ENCODE measurements around the gene SIAH1. TPM values are rescaled to one million over a fixed set of nuclear protein-coding genes. Genes with fewer than 3 reads are reported as not detected.

The SIAH1 gene
- polyA plus RNA-seq, 1 experiment, result 21.6 TPM

GRCh38 chr16:48361540-48362144, 23.6 kb downstream of the SIAH1 start:
- H3K4me3 ChIP-seq (ENCODE audit: low read depth, low read length), result no peak overlapping the region
- no peaks in the 10 kb centered on the region for H3K9me3 ChIP-seq (ENCODE audit: control insufficient read depth, insufficient read depth, low read length)
- H3K27me3 ChIP-seq (ENCODE audit: control insufficient read depth, insufficient read depth, low read length), result no peaks in the 10 kb centered on the region
- CTCF ChIA-PET, result interaction anchor here (1.0 to 3.0 kb wide), 4 partner anchors 7 to 269 kb away, joined by 5 to 21 read pairs (median 6); no protein-coding TSS in a partner anchor
- POLR2A ChIA-PET, result no interaction called here
- no peak overlapping the region for H3K27ac ChIP-seq (ENCODE audit: low read depth, low read length)
- TF ChIP-seq CTCF (IDR thresholded peaks at IDR 0.05; ENCODE audit: low read depth, low read length), result no peak
- DNase-seq (ENCODE audit: low read depth, low spot score), result no peak

- DNase-seq (ENCODE audit: low read depth, low spot score), result no peak
- ChIA-PET CTCF (interaction anchor here (1.0 to 3.0 kb wide), 2 partner anchors 262 to 269 kb away, joined by 4 to 21 read pairs; no protein-coding TSS in a partner anchor), POLR2A (no interaction called here)
- H3K4me3 ChIP-seq (ENCODE audit: low read depth, low read length), result no peak overlapping the region
- H3K27ac ChIP-seq (ENCODE audit: low read depth, low read length), result no peak overlapping the region
- no peak for TF ChIP-seq CTCF (IDR thresholded peaks at IDR 0.05; ENCODE audit: low read depth, low read length)
- H3K27me3 ChIP-seq (ENCODE audit: control insufficient read depth, insufficient read depth, low read length), result no peaks in the 10 kb centered on the region
- no peaks in the 10 kb centered on the region for H3K9me3 ChIP-seq (ENCODE audit: control insufficient read depth, insufficient read depth, low read length)
Observed at GRCh38 chr16:48361012-48361411, 24.2 kb downstream of the SIAH1 start.

- POLR2A ChIA-PET, result no interaction called here
- CTCF ChIA-PET, result interaction anchor here (0.9 to 3.0 kb wide), 3 partner anchors 263 to 271 kb away, joined by 4 to 21 read pairs (median 4); no protein-coding TSS in a partner anchor
Observed at GRCh38 chr16:48359983-48360382, 25.2 kb downstream of the SIAH1 start.

GRCh38 chr16:48358419-48358818, 26.8 kb downstream of the SIAH1 start:
- Histone ChIP-seq H3K9me3 (ENCODE audit: control insufficient read depth, insufficient read depth, low read length) (no peaks in the 10 kb centered on the region), H3K27me3 (ENCODE audit: control insufficient read depth, insufficient read depth, low read length) (no peaks in the 10 kb centered on the region), H3K27ac (ENCODE audit: low read depth, low read length) (no peak overlapping the region), H3K4me3 (ENCODE audit: low read depth, low read length) (no peak overlapping the region)
- no peak for TF ChIP-seq CTCF (IDR thresholded peaks at IDR 0.05; ENCODE audit: low read depth, low read length)
- DNase-seq (ENCODE audit: low read depth, low spot score), result no peak
- ChIA-PET POLR2A (no interaction called here), CTCF (interaction anchor here (1.2 to 10.7 kb wide), 3 partner anchors 11 to 272 kb away, joined by 3 to 173 read pairs (median 6); no protein-coding TSS in a partner anchor)

More at GRCh38 chr16:48359983-48360382, 25.2 kb downstream of the SIAH1 start:
- no peak for TF ChIP-seq CTCF (IDR thresholded peaks at IDR 0.05; ENCODE audit: low read depth, low read length)
- H3K4me3 ChIP-seq (ENCODE audit: low read depth, low read length), result no peak overlapping the region
- no peak overlapping the region for H3K27ac ChIP-seq (ENCODE audit: low read depth, low read length)
- H3K27me3 ChIP-seq (ENCODE audit: control insufficient read depth, insufficient read depth, low read length), result no peaks in the 10 kb centered on the region
- H3K9me3 ChIP-seq (ENCODE audit: control insufficient read depth, insufficient read depth, low read length), result no peaks in the 10 kb centered on the region
- no peak for DNase-seq (ENCODE audit: low read depth, low spot score)

GRCh38 chr16:48356633-48357376, 28.4 kb downstream of the SIAH1 start:
- Histone ChIP-seq H3K27ac (ENCODE audit: low read depth, low read length) (no peak overlapping the region), H3K4me3 (ENCODE audit: low read depth, low read length) (no peak overlapping the region), H3K9me3 (ENCODE audit: control insufficient read depth, insufficient read depth, low read length) (no peaks in the 10 kb centered on the region), H3K27me3 (ENCODE audit: control insufficient read depth, insufficient read depth, low read length) (no peaks in the 10 kb centered on the region)
- no peak for DNase-seq (ENCODE audit: low read depth, low spot score)
- TF ChIP-seq CTCF (IDR thresholded peaks at IDR 0.05; ENCODE audit: low read depth, low read length), result no peak
- ChIA-PET POLR2A (interaction anchor here (1.2 kb wide), 1 partner anchor 27 kb away, joined by 10 read pairs; no protein-coding TSS in a partner anchor), CTCF (interaction anchor here (1.2 to 10.7 kb wide), 5 partner anchors 9 to 272 kb away, joined by 5 to 173 read pairs (median 9); no protein-coding TSS in a partner anchor)

Data from AG04450 (cell line).